CD4-positive, alpha-beta T cell (primary cell): ENCODE data around the gene ADCY5. TPM values are rescaled to one million over a fixed set of nuclear protein-coding genes. Genes with fewer than 3 reads are reported as not detected.

Source experiments
- ATAC-seq: fragments of 200-7000 bp; cut with Tn5 transposase; one replicate; pipeline ENCODE4 v1.10.0; 2022; ENCODE audit warnings: mild to moderate bottlenecking; ENCODE audit not compliant: poor library complexity
- CTCF ChIA-PET: fragments of 350-600 bp; sonication (Branson Sonifier 250); formaldehyde crosslinking; loops from one replicate; lab custom pipeline; 2021; ENCODE audit warnings: antibody characterized with exemption, inconsistent platforms; lab: Charles Lee
- POLR2A ChIA-PET: fragments of 350-600 bp; sonication (Branson Sonifier 250); formaldehyde crosslinking; loops from one replicate; lab custom pipeline; 2021; ENCODE audit warnings: antibody characterized with exemption, inconsistent platforms; lab: Charles Lee
- DNase-seq, 14 experiments: peaks; one replicate each; pipeline ENCODE4 v3.0.0-alpha.2; 2013 to 2020; ENCODE audit warnings: mixed read lengths in 2 of 14
- H3K27ac ChIP-seq, 2 donors: one replicate each; pipeline versions ENCODE4 v1.5.1 to v1.7.0; 2013; ENCODE audit warnings: low read length in 2 of 2, low read depth in 1 of 2, mild to moderate bottlenecking in 1 of 2
- H3K27me3 ChIP-seq, 2 experiments: 1 replicate in 1 of 2; 2 replicates in 1 of 2; pipeline versions ENCODE4 v1.6.1 to v1.7.0; 2013; ENCODE audit warnings: low read length in 2 of 2, control low read depth in 1 of 2, mild to moderate bottlenecking in 1 of 2, moderate library complexity in 1 of 2; ENCODE audit not compliant: insufficient read depth in 2 of 2, control insufficient read depth in 1 of 2
- H3K36me3 ChIP-seq: one replicate; pipeline ENCODE4 v1.6.1; 2013; ENCODE audit warnings: low read length, control low read depth; ENCODE audit not compliant: insufficient read depth
- H3K4me1 ChIP-seq: one replicate; pipeline ENCODE4 v1.6.1; 2013; ENCODE audit warnings: low read length, control low read depth; ENCODE audit not compliant: insufficient read depth
- H3K4me3 ChIP-seq: one replicate; pipeline ENCODE4 v1.5.1; 2013; ENCODE audit warnings: mild to moderate bottlenecking, low read length, moderate library complexity
- H3K9me3 ChIP-seq, 2 experiments: 1 replicate in 1 of 2; 2 replicates in 1 of 2; pipeline versions ENCODE4 v1.6.1 to v1.7.0; 2013; ENCODE audit warnings: low read length in 2 of 2, mild to moderate bottlenecking in 2 of 2, control low read depth in 1 of 2, moderate library complexity in 1 of 2; ENCODE audit not compliant: control insufficient read depth in 1 of 2, insufficient read depth in 1 of 2
- H3K27ac Mint-ChIP-seq: one replicate; pipeline ENCODE4 v1.8.0; 2020; ENCODE audit warnings: mixed read lengths
- H3K27me3 Mint-ChIP-seq: one replicate; pipeline ENCODE4 v1.8.0; 2021; ENCODE audit warnings: mixed read lengths
- H3K36me3 Mint-ChIP-seq: one replicate; pipeline ENCODE4 v1.8.0; 2021; ENCODE audit warnings: low read depth, mixed read lengths
- H3K4me1 Mint-ChIP-seq: one replicate; pipeline ENCODE4 v1.8.0; 2021; ENCODE audit warnings: low read depth, mixed read lengths
- H3K4me3 Mint-ChIP-seq: one replicate; pipeline ENCODE4 v1.8.0; 2020; ENCODE audit warnings: mild to moderate bottlenecking, mixed read lengths
- H3K9me3 Mint-ChIP-seq: one replicate; pipeline ENCODE4 v1.8.0; 2020; ENCODE audit warnings: mixed read lengths
- CTCF ChIP-seq: fragments of 200-600 bp; IDR thresholded peaks from one replicate; pipeline ENCODE4 v1.8.0; 2022; ENCODE audit warnings: antibody characterized with exemption, mild to moderate bottlenecking
- intact Hi-C, 2 experiments: fragments of 100-400 bp; cut with DNase I in 1 of 2; cut with micrococcal nuclease in 1 of 2; formaldehyde crosslinking; loops; one replicate each; pipeline versions ENCODE4 v1.15.1 to v1.9.0; 2023 to 2025; cut with DNase I, micrococcal nuclease
- total RNA-seq, 174 experiments: library from RNA in 2 of 174; stranded (reverse) in 2 of 174; gene quantifications; one replicate each; pipeline ENCODE4 v1.2.3 and lab custom pipeline; 2021 to 2026

Gene ADCY5
- total RNA-seq, 2 experiments from 2014 or later, result not detected

- no peaks in the 10 kb centered on the region for H3K36me3 ChIP-seq
- TF ChIP-seq CTCF, result no peak
- Mint-ChIP-seq H3K4me1 (no peaks in the 10 kb centered on the region), H3K9me3 (no peaks in the 10 kb centered on the region), H3K27me3 (no peaks in the 10 kb centered on the region), H3K27ac (no peak overlapping the region), H3K36me3 (no peaks in the 10 kb centered on the region), H3K4me3 (no peak overlapping the region)
- intact Hi-C loops, result no loop called here
- peaks cover 0 to 38% of the 10 kb centered on the region in 2 experiments for H3K9me3 ChIP-seq
- no peaks in the 10 kb centered on the region for H3K27me3 ChIP-seq
- no peak overlapping the region for H3K27ac ChIP-seq
- no peak overlapping the region for H3K4me3 ChIP-seq
- ChIA-PET POLR2A (no interaction called here), CTCF (no interaction called here)
- peak in 1 of 14 experiments; percentile 0 for DNase-seq
- no peaks in the 10 kb centered on the region for H3K4me1 ChIP-seq
- no peak for ATAC-seq
Observed at GRCh38 chr3:123287051-123287961, 161.6 kb downstream of the ADCY5 start.

GRCh38 chr3:123286308-123287023 is 162.4 kb downstream of the ADCY5 start:
- peak; percentile 52 for ATAC-seq
- POLR2A ChIA-PET, result no interaction called here
- peak; percentile 17 for TF ChIP-seq CTCF
- Mint-ChIP-seq H3K27ac (no peak overlapping the region), H3K4me3 (no peak overlapping the region), H3K27me3 (no peaks in the 10 kb centered on the region), H3K36me3 (no peaks in the 10 kb centered on the region), H3K4me1 (no peaks in the 10 kb centered on the region), H3K9me3 (no peaks in the 10 kb centered on the region)
- Histone ChIP-seq H3K27ac (no peak overlapping the region), H3K9me3 (peaks cover 0 to 35% of the 10 kb centered on the region in 2 experiments), H3K36me3 (no peaks in the 10 kb centered on the region), H3K4me1 (no peaks in the 10 kb centered on the region), H3K27me3 (no peaks in the 10 kb centered on the region), H3K4me3 (no peak overlapping the region)
- intact Hi-C loops, result no loop called here
- CTCF ChIA-PET, result no interaction called here
- peak in 5 of 14 experiments; percentile 17 to 43 (median 22) for DNase-seq

- no peak for ATAC-seq
- peaks cover 0 to 29% of the 10 kb centered on the region in 2 experiments for H3K9me3 ChIP-seq
Observed at GRCh38 chr3:123285931-123286307, 163.0 kb downstream of the ADCY5 start.

More at GRCh38 chr3:123285931-123286307, 163.0 kb downstream of the ADCY5 start:
- no peaks in the 10 kb centered on the region for H3K9me3 Mint-ChIP-seq
- POLR2A ChIA-PET, result no interaction called here
- no peaks in the 10 kb centered on the region for H3K36me3 Mint-ChIP-seq
- no peaks in the 10 kb centered on the region for H3K27me3 Mint-ChIP-seq
- CTCF ChIA-PET, result no interaction called here
- DNase-seq, result no peak
- no peak for TF ChIP-seq CTCF
- H3K4me3 Mint-ChIP-seq, result no peak overlapping the region
- Histone ChIP-seq H3K27me3 (no peaks in the 10 kb centered on the region), H3K4me1 (no peaks in the 10 kb centered on the region), H3K36me3 (no peaks in the 10 kb centered on the region), H3K4me3 (no peak overlapping the region), H3K27ac (no peak overlapping the region)
- H3K4me1 Mint-ChIP-seq, result no peaks in the 10 kb centered on the region
- H3K27ac Mint-ChIP-seq, result no peak overlapping the region
- intact Hi-C loops, result no loop called here
